GM23338 (cell line): ENCODE results near the gene MRPL22. TPM values are rescaled to one million over a fixed set of nuclear protein-coding genes. Genes with fewer than 3 reads are reported as not detected.

Source experiments
- ATAC-seq: fragments of 200-7000 bp; cut with Tn5 transposase; 3 replicates; pipeline ENCODE4 v1.9.1; 2020
- DNase-seq: peaks from one replicate; pipeline ENCODE4 v3.0.0-alpha.2; 2015; ENCODE audit warnings: low spot score
- H2AFZ ChIP-seq: fragments of 200-600 bp; sonication (generic); 2 replicates; pipeline ENCODE4 v1.8.0; 2016; ENCODE audit warnings: antibody characterized with exemption, mild to moderate bottlenecking, moderate library complexity
- H3F3A ChIP-seq: fragments of 200-600 bp; sonication (generic); replicated peaks from 2 replicates; pipeline ENCODE4 v1.8.0; 2017; ENCODE audit warnings: antibody characterized with exemption, mixed run types, low read depth
- H3K27ac ChIP-seq: fragments of 200-600 bp; sonication (generic); 2 replicates; pipeline ENCODE4 v1.6.1; 2016; ENCODE audit warnings: low read depth
- H3K27me3 ChIP-seq: fragments of 200-600 bp; sonication (generic); 2 replicates; pipeline ENCODE4 v1.8.0; 2016; ENCODE audit warnings: mild to moderate bottlenecking, mixed run types, moderate library complexity; ENCODE audit not compliant: insufficient read depth
- H3K36me3 ChIP-seq: fragments of 200-600 bp; sonication (generic); 2 replicates; pipeline ENCODE4 v1.8.0; 2016; ENCODE audit warnings: mild to moderate bottlenecking; ENCODE audit not compliant: insufficient read depth
- H3K4me1 ChIP-seq: fragments of 200-600 bp; sonication (generic); 2 replicates; pipeline ENCODE4 v1.8.0; 2016; ENCODE audit warnings: mild to moderate bottlenecking, moderate library complexity; ENCODE audit not compliant: insufficient read depth
- H3K4me2 ChIP-seq: fragments of 200-600 bp; sonication (generic); 2 replicates; pipeline ENCODE4 v1.7.1; 2017; ENCODE audit warnings: mixed run types
- H3K4me3 ChIP-seq: fragments of 200-600 bp; sonication (generic); 2 replicates; pipeline ENCODE4 v1.6.1; 2016; ENCODE audit warnings: mixed run types
- H3K79me2 ChIP-seq: fragments of 200-600 bp; sonication (generic); replicated peaks from 2 replicates; pipeline ENCODE4 v1.8.0; 2017; ENCODE audit warnings: mild to moderate bottlenecking; ENCODE audit not compliant: insufficient read depth
- H3K9me2 ChIP-seq: fragments of 200-600 bp; sonication (generic); 2 replicates; pipeline ENCODE4 v1.8.0; 2017; ENCODE audit not compliant: insufficient read depth
- H4K20me1 ChIP-seq: fragments of 200-600 bp; sonication (generic); replicated peaks from 2 replicates; pipeline ENCODE4 v1.8.0; 2017; ENCODE audit warnings: mild to moderate bottlenecking; ENCODE audit not compliant: insufficient read depth
- H3K27ac Mint-ChIP-seq: 2 replicates; pipeline ENCODE4 v1.8.0; 2020; ENCODE audit warnings: inconsistent platforms, mild to moderate bottlenecking, moderate library complexity, mixed read lengths
- H3K27me3 Mint-ChIP-seq: 3 replicates; pipeline ENCODE4 v1.8.0; 2022; ENCODE audit warnings: low read depth, mild to moderate bottlenecking, moderate library complexity, mixed read lengths, inconsistent platforms; ENCODE audit not compliant: insufficient read depth, poor library complexity
- H3K36me3 Mint-ChIP-seq: 3 replicates; pipeline ENCODE4 v1.8.0; 2021; ENCODE audit warnings: low read depth, mild to moderate bottlenecking, inconsistent platforms, moderate library complexity, mixed read lengths
- H3K4me1 Mint-ChIP-seq: 3 replicates; pipeline ENCODE4 v1.8.0; 2020; ENCODE audit warnings: mild to moderate bottlenecking, inconsistent platforms, mixed read lengths
- H3K4me3 Mint-ChIP-seq: 3 replicates; pipeline ENCODE4 v1.8.0; 2021; ENCODE audit warnings: moderate library complexity, mild to moderate bottlenecking, inconsistent platforms, mixed read lengths
- H3K9me3 Mint-ChIP-seq: 3 replicates; pipeline ENCODE4 v1.8.0; 2020; ENCODE audit warnings: moderate library complexity, mild to moderate bottlenecking, inconsistent platforms, mixed read lengths
- CREB1 ChIP-seq: fragments of 250-450 bp; sonication (Bioruptor Pico); IDR thresholded peaks from 2 replicates; pipeline ENCODE4 v1.5.0; 2020; ENCODE audit warnings: low read depth, mild to moderate bottlenecking, moderate library complexity
- CTCF ChIP-seq, 2 experiments: fragments of 200-600 bp in 1 of 2; sonication (generic) in 1 of 2; conservative IDR thresholded peaks; 2 replicates each; pipeline versions ENCODE4 v1.5.1 to v1.6.1; 2016 to 2017; ENCODE audit warnings: antibody characterized with exemption in 2 of 2, low read depth in 2 of 2, mild to moderate bottlenecking in 2 of 2, moderate library complexity in 1 of 2
- ETS1 ChIP-seq: IDR thresholded peaks from 2 replicates; pipeline ENCODE4 v1.6.1; 2016; ENCODE audit warnings: antibody characterized with exemption
- EZH2 ChIP-seq: fragments of 200-600 bp; sonication (generic); IDR thresholded peaks from one replicate; pipeline ENCODE4 v1.8.0; 2017; ENCODE audit warnings: antibody characterized with exemption, mild to moderate bottlenecking, low read depth; ENCODE audit not compliant: unreplicated experiment
- EZH2phosphoT487 ChIP-seq: fragments of 200-600 bp; sonication (generic); IDR thresholded peaks from one replicate; pipeline ENCODE4 v1.8.1; 2018; ENCODE audit warnings: antibody characterized with exemption; ENCODE audit not compliant: unreplicated experiment
- JUNB ChIP-seq: IDR thresholded peaks from one replicate; pipeline ENCODE4 v1.6.1; 2016; ENCODE audit warnings: antibody characterized with exemption; ENCODE audit not compliant: unreplicated experiment
- NANOG ChIP-seq: IDR thresholded peaks from 2 replicates; pipeline ENCODE4 v1.6.1; 2016; ENCODE audit warnings: antibody characterized with exemption, borderline replicate concordance
- POLR2AphosphoS5 ChIP-seq: IDR thresholded peaks from 2 replicates; pipeline ENCODE4 v1.6.1; 2016; ENCODE audit warnings: antibody characterized with exemption, low read depth
- STAT1 ChIP-seq: IDR thresholded peaks from one replicate; pipeline ENCODE4 v1.6.1; 2016; ENCODE audit warnings: antibody characterized with exemption; ENCODE audit not compliant: unreplicated experiment
- ZNF114 ChIP-seq: fragments of 250-450 bp; sonication (Bioruptor Pico); IDR thresholded peaks from 2 replicates; pipeline ENCODE4 v1.5.0; 2020; ENCODE audit warnings: mild to moderate bottlenecking, moderate library complexity
- ZNF331 ChIP-seq: fragments of 250-450 bp; sonication (Bioruptor Pico); IDR thresholded peaks from 2 replicates; pipeline ENCODE4 v1.5.0; 2020; ENCODE audit warnings: low read depth, mild to moderate bottlenecking, moderate library complexity
- polyA plus RNA-seq: library from polyadenylated mRNA; unstranded; fragments of >200 nt; fragmentation: Nextera tagmentation; extraction: Ambion mirVana; gene quantifications from 2 replicates; pipeline ENCODE4 v1.2.1, GENCODE V29; 2016
- total RNA-seq: library from RNA; depleted of rRNA; stranded (reverse); fragments of >200 nt; shearing (Covaris generic); gene quantifications from 2 replicates; pipeline ENCODE4 v1.2.3, GENCODE V29; 2014
- TF ChIP-seq, protein P1 (sequence below): IDR thresholded peaks from one replicate; pipeline ENCODE4 v1.6.1; 2018; ENCODE audit warnings: antibody characterized with exemption; ENCODE audit not compliant: unreplicated experiment

The MRPL22 gene
- total and polyA plus RNA-seq, 2 experiments from 2014 or later = 32.1 to 256 TPM

DNA sequence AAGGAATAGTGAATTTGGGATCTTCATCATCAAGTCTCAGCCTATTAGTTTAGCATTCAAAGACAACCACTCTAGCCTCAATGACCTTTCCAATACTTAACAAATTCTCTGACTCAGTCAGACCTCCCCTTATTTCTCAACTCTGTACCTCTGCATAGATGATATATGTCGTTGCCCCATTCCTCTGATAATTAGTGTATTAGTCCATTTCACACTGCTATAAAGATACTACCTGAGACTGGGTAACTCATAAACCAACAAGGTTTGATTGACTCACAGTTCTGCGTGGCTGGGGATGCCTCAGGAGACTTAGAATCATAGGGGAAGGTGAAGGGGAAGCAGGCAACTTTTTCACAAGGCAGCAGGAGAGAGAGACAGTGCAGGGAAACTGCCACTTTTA is 8.9 kb downstream of the MRPL22 start:
- TF ChIP-seq, protein P1, sequence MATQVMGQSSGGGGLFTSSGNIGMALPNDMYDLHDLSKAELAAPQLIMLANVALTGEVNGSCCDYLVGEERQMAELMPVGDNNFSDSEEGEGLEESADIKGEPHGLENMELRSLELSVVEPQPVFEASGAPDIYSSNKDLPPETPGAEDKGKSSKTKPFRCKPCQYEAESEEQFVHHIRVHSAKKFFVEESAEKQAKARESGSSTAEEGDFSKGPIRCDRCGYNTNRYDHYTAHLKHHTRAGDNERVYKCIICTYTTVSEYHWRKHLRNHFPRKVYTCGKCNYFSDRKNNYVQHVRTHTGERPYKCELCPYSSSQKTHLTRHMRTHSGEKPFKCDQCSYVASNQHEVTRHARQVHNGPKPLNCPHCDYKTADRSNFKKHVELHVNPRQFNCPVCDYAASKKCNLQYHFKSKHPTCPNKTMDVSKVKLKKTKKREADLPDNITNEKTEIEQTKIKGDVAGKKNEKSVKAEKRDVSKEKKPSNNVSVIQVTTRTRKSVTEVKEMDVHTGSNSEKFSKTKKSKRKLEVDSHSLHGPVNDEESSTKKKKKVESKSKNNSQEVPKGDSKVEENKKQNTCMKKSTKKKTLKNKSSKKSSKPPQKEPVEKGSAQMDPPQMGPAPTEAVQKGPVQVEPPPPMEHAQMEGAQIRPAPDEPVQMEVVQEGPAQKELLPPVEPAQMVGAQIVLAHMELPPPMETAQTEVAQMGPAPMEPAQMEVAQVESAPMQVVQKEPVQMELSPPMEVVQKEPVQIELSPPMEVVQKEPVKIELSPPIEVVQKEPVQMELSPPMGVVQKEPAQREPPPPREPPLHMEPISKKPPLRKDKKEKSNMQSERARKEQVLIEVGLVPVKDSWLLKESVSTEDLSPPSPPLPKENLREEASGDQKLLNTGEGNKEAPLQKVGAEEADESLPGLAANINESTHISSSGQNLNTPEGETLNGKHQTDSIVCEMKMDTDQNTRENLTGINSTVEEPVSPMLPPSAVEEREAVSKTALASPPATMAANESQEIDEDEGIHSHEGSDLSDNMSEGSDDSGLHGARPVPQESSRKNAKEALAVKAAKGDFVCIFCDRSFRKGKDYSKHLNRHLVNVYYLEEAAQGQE = no peak
- no peak for TF ChIP-seq EZH2
- no peak for TF ChIP-seq EZH2phosphoT487
- no peak for TF ChIP-seq JUNB
- H3K79me2 ChIP-seq = peaks cover 55% of the 10 kb centered on the region
- H3K9me3 Mint-ChIP-seq = no peaks in the 10 kb centered on the region

DNA sequence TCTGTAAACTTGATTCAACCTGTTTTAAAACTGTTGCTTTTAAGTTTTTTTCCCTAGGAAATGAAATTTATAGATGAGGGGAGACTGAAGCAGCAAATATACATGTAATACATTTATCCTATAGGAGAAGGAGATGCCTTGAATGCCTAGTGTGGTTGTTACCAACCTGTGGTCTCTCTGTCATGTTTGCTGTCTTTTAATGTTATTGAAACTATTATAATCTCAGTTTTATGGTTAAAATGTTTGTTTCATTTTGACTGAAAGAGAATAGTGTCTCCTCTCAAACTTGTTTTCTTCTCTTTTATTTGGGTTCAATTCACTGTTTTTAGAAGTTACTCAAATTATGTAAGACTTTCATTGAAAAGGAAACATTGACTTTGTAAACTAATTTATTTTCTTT is 15.8 kb downstream of the MRPL22 start:
- no peak for ATAC-seq
- Mint-ChIP-seq H3K4me3 (no peak overlapping the region), H3K27me3 (no peaks in the 10 kb centered on the region), H3K36me3 (peaks cover 22% of the 10 kb centered on the region), H3K9me3 (no peaks in the 10 kb centered on the region), H3K4me1 (no peaks in the 10 kb centered on the region), H3K27ac (no peak overlapping the region)
- no peaks in the 10 kb centered on the region for H4K20me1 ChIP-seq
- no peaks in the 10 kb centered on the region for H3K27me3 ChIP-seq
- DNase-seq = no peak
- no peaks in the 10 kb centered on the region for H3K9me2 ChIP-seq
- H3K4me2 ChIP-seq = no peak overlapping the region
- H3K79me2 ChIP-seq = 0 out of 2 replicates have a peak, but pooled peaks cover 4% of the 10 kb centered on the region
- H3K27ac ChIP-seq = no peak overlapping the region
- H3K4me3 ChIP-seq = no peak overlapping the region
- peaks cover 7% of the 10 kb centered on the region; the same call in 1 of the 2 replicates for H3K36me3 ChIP-seq
- H2AFZ ChIP-seq = no peak overlapping the region
- no peaks in the 10 kb centered on the region for H3K4me1 ChIP-seq
- no peaks in the 10 kb centered on the region for H3F3A ChIP-seq
- TF ChIP-seq CREB1 (CRISPR knock-in tag) (no peak), EZH2phosphoT487 (no peak), ETS1 (no peak), NANOG (no peak), POLR2AphosphoS5 (no peak), ZNF114 (no peak), CTCF (conservative IDR thresholded peaks at IDR 0.05; ENCODE audit: low read depth in 2 of 2) (no peak), JUNB (no peak), STAT1 (no peak), ZNF331 (no peak), EZH2 (no peak)

More for the DNA sequence above, 8.9 kb downstream of the MRPL22 start:
- H3K4me1 Mint-ChIP-seq = no peaks in the 10 kb centered on the region
- Histone ChIP-seq H3K9me2 (no peaks in the 10 kb centered on the region), H4K20me1 (peaks cover 2% of the 10 kb centered on the region; the same call in 1 of the 2 replicates), H3K27ac (no peak overlapping the region), H3K4me2 (no peak overlapping the region), H3F3A (no peaks in the 10 kb centered on the region), H3K4me3 (no peak overlapping the region), H3K36me3 (no peaks in the 10 kb centered on the region), H2AFZ (no peak overlapping the region), H3K27me3 (no peaks in the 10 kb centered on the region), H3K4me1 (no peaks in the 10 kb centered on the region)
- no peak for DNase-seq
- H3K4me3 Mint-ChIP-seq = no peak overlapping the region
- no peak for ATAC-seq
- no peaks in the 10 kb centered on the region for H3K27me3 Mint-ChIP-seq
- no peak overlapping the region for H3K27ac Mint-ChIP-seq
- no peaks in the 10 kb centered on the region for H3K36me3 Mint-ChIP-seq
